Stimulated activated CD4-positive, alpha-beta T cell treated with anti-CD3 and anti-CD28 coated beads, Interleukin-1b, Interleukin-23, amount 100 ng/mL, for 24 hours (primary cell): Measurements from ENCODE around the gene YIF1B.
"Not testable (repeated sequence)": the region's sequence is repeated elsewhere in the genome, so short reads cannot be mapped to it uniquely, and the experiment has no call there.

Source experiments
- DNase-seq, 4 experiments: peaks; one replicate each; pipeline ENCODE4 v3.0.0-alpha.2; 2020; ENCODE audit warnings: low read depth in 4 of 4, low spot score in 1 of 4

Gene YIF1B

DNA sequence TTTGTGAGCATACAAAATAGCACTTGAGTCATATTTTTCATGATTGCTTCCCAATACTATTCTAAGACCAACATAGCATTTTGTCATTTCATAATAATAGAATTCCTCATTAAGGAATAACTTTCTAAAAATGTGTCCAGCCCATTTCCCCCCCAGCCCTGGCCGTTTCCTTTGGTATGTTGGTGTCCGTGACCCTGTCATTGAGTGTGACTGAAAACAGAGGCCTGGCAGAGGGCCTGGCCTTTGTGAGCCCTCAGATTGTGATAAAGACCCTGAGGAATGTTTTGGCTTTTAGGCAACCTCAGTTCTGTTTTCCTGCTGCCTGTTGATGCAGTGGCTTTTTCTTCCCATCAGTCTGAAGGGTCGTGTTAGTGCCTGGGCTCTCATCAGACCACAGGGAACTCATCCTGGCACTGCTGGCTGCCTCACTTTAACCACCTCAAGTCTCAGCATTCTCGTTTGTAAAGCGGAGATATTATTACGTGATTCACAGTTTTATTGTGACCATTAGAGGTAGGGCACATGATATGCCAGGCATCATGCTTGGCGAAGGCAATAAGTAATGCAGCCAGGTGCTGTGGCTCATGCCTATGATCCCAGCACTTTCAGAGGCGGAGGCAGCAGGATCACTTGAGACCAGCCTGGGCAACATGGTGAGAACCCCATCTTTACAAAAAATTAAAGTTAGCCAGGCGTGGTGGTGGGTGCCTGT, 37.6 kb downstream of the YIF1B start:
- DNase-seq: no peak

DNA sequence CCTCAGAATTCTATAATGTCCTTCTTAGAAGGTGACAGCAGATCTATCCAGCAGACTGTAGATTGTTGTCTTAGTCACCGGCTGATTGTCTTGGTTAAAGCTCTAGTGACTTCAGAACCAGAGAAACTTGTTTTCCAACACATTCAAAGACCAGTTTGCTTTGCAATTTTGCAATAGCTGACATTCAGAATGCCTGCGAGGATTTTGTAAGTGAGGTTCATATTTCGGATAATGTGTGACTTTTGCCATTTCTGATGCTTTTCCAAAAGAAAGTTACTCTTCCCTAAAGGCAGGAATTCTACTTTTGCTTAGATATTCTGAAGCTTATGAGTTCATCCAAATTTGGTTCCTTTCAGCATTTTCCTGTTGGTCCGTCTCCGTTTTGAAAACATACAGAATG, 38.2 kb downstream of the YIF1B start:
- no peak for DNase-seq

DNA sequence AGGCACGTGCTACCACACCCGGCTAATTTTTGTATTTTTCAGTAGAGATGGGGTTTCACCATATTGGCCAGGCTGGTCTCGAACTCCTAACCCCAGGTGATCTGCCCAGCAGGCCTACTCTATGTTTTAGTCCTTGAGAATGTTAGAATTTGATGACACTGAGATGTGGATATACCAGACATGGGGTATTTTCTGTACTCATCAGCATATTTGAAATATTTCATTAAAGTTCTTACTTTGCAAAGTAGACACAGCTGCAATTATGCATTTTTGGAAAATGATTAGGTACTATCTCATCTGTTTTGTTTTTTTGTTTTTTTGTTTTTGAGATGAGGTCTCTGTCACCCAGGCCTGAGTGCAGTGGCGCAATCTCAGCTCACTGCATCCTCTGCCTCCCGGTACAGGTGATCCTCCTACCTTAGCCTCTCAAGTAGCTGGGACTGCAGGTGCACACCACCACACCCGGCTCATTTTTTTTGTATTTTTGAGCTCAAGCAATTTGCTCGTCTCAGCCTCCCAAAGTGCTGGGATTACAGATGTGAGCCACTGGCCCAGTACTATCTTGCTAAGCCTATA, 38.7 kb downstream of the YIF1B start:
- no peak for DNase-seq

DNA sequence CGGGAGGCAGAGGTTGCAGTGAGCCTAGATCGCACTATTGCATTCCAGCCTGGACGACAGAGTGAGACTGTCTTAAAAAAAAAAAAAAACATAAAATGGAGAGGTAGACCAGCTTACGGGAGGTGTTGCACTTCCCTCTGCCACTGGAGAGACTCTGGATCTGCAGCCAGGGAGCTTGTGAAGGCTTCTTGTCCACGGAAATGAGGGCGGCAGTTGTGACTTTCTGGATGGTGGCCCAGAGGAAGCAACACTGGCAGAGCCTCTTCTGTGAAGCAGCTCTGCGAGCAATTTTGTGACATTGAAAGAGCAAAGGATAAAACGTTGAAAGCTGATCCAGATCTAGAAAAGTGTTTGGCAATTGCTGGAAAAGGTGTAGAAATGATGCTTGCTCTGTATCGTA, 41.0 kb downstream of the YIF1B start:
- no peak for DNase-seq

DNA sequence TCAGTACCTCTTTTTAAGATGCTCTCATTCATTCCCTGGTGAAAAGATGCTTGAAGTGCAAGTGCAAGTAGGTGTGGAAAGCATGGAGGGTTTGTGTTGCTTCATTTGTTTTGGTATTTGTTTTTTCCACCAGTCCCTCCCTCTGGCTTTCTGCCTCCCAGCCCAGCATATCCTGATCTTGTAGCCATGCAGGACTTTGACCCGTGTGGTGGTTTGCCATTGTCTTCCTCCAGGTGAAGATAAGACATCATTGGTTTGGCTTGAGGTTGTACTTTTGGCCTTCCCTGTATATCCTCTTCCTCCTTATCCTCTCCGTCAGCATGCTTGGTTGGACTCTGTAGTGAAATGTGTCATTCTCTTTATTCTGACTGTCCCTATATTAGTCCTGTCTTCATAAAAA, 42.2 kb downstream of the YIF1B start:
- no peak for DNase-seq

DNA sequence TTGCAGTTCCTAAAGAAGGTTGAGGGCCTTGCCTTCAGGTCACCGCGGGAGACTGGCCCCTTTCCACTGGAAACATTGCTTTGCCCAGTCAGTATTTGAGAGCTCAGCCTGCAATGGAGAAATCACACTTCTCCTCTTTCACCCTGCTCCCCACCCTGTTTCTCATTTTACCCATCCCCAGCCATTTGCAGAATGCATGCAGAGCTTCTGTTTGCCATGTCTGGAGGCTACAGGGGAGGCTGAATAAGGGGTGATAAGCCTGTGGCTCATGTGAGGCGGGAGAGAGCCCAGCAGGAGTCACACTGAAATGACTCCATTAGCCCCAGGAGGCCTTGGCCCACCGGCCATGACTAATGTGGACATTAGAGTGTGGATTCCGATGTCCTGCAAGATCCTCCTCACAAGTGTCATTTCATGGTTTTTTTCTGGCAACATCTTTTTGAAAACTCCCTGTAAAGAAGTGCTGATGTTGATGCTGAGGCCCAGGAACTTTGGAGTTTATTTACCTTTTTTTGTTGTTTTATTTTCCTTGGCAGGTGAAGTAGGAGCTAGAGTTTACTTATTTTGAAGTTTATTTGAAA, 45.1 kb downstream of the YIF1B start:
- no peak for DNase-seq

DNA sequence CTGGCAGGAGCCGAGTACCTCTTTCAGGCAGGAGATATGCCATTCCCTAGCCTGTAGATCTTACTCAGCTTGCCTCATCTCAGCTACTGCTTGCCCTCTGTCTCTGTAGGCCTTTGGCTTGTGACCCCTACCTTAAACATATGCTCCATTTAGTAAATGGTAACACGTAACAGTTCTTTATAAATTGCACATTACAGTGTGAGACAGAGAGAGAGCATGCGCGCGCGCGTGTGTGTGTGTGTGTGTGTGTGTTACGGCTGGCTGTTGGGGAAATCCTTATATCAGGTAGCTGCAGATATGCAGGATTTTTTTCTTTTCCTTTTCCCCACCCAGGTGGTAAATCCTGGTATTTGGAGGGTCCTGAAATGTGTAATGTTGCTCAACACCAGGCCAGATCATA, 47.2 kb downstream of the YIF1B start:
- DNase-seq: no peak

DNA sequence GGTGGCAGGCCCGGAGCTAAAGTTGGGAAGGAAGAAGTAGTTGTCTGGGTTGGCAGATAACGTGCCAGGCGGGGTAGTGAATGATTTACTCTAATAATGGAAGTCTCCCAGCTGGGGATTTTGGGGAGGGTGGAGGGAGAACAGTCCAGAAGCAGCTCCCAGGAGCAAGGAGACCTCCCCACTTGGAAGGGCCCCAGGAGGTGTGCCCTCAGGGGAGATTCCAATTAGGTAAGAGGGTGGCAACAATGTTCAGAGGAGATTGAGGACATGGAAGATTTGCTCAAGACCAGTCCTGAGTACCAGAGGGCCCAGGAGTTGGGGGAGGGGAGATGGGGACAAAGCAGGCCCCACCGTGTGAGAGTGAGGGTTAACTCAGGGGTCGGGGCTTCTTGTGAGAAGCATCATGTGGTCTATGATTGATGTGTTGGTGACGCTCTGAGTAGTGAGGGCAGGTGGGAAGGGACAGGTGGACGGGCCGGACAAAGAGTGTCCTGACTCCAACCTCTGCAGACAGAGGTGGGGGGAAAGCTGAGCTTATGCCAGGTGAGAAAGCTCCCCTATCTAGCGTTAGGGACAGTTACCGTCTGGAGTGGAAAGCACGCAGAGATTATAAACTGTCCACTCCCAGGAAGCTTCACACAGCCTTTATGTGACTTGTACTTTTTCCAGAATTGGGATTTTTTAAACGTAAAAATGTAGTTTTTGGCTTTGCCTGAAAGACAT, 47.8 kb downstream of the YIF1B start:
- no peak for DNase-seq

DNA sequence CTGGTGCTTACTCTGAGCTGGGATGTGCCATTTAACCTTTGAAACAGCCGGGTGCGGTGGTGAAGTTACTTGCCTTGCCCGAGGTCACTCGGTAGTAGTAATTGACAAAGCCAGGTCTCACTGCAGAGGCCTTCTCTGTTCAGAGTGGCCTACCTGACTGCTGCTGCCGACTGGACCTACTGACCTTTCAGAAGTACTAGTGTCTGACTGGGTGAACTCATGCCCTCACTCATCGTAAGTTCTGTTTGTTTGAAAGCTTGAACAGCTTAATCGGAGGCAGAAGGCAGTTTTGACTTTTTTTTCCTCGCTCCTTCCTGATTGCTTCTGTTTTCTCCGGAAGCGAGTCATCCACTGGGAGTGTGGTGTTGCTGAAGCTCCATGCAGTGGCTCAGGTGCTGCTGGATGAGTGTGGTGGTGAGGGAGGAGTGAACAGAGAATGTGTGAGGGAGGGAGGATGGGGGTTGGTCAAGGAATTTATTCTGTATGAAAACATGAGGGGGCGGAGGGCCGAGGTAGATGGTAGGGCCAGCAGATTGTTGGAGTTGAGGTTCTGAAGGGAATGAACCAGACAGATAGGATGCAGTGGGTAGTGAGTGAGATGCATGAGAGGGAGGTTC, 48.7 kb downstream of the YIF1B start:
- DNase-seq: no peak

DNA sequence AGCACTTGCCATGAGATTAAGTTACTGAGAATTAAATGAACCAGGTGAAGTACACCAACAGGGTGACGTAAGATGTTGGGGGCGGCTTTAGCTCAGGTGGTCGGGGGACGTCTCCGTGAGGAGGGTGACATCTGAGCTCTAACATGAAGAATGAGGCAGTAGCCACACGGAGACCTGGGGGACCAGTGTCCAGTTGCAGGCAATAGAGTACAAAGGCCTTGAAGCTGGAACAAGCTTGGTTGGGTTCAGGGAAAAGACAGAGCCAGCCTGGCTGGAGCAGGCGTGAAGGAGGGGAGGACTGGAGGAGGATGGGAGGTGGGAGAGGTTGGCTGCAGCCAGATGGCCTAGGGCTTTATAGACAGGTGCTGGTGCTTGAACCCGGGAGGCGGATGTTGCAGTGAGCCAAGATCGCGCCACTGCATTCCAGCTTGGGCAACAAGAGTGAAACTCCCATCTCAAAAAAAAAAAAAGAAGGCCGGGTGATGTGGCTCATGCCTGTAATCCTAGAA, 49.8 kb downstream of the YIF1B start:
- no peak for DNase-seq

DNA sequence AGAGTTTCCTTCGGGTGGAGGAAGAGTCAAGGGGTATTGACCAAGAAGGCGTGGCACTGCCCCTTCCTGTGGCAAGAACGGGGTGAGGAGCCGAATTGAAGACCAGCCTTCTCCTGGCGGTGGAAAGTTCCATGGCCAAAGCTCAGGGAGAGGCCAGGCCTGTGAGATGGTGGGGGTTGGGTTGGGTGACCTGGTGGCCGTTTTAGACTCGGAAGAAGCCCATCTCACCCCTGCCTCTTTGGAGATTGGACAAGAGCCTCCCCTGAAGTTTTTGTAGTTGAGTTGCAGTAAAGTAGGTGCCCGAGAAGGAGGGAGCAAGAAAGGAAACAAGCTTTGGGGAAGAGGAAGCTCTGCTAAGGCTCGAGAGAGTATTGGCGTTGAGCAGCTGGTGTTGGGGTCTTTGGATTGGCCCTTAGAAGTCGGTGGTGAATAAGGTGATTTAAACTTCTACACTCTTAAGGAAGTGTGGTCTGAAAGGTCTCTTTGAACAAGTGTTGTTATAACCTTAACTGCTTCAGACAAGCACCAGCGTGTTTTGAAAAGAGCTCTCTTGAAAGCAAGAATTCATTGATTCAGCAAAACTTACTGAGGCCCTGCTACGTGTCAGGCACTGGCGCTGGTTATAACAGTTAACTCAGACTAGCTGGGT, 50.4 kb downstream of the YIF1B start:
- DNase-seq: no peak

DNA sequence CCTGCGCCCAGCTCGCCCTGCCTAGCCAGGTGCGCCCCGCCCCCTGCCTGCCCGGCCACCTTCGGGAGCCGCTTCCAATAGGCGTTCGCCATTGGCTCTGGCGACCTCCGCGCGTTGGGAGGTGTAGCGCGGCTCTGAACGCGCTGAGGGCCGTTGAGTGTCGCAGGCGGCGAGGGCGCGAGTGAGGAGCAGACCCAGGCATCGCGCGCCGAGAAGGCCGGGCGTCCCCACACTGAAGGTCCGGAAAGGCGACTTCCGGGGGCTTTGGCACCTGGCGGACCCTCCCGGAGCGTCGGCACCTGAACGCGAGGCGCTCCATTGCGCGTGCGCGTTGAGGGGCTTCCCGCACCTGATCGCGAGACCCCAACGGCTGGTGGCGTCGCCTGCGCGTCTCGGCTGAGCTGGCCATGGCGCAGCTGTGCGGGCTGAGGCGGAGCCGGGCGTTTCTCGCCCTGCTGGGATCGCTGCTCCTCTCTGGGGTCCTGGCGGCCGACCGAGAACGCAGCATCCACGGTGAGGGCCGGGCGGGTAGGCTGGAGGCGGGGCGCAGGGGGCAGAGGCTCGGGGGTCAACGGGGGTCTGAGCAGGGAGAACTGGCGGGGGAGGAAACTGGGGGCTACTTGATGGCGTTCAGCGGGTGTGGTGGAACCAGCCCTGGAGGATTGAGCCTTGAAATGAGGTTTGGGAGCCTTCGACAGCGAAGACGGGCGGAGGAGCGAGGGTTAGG, 51.1 kb downstream of the YIF1B start, which contains the start of gene SPINT2:
TSS of gene SPINT2 (plus strand) at position 88 of the 727 bp plus-strand sequence. CDS start at position 408, 320 bp downstream.
- peak in 3 of 4 experiments; percentile 10 to 29 (median 15) for DNase-seq

DNA sequence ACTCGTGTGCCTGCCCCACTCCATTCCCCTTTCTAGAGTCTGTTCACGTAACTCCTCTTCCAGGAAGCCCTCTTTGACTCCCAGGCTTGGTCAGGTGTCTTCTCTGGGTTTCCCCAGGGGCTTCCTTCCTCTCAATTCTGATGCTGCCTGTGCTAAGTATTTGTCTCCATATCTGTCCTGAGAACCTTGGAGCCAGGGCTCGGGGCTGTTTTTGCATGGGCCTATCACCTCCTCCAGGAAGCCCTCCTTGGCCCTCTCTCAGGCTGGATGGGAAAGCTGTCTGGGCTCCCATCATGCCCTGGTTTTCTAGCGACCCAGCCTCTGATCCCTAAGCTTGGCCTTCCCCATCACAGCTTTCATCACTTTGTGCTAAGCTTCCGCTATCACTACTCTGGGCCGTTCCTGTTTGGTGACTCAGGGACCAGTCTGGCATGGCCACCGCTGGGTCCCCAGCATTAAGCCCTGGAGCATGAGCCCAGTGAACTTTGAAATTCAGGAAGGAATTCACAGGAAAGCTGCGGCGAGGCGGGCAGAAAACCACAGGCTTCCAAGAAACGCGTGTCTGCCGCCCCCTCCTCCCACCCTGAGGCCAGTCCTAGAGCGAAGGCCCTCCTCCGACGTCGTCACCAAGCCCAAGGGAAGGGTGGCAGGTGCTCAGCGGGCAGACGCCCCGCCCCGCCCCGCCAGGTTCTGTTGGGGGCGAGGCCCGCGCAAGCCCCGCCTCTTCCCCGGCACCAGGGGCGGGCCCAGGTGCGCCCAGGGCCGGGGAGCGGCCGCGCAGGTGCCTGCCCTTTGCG, 51.9 kb downstream of the YIF1B start:
- DNase-seq: peak in 2 of 4 experiments; percentile 29 to 71

DNA sequence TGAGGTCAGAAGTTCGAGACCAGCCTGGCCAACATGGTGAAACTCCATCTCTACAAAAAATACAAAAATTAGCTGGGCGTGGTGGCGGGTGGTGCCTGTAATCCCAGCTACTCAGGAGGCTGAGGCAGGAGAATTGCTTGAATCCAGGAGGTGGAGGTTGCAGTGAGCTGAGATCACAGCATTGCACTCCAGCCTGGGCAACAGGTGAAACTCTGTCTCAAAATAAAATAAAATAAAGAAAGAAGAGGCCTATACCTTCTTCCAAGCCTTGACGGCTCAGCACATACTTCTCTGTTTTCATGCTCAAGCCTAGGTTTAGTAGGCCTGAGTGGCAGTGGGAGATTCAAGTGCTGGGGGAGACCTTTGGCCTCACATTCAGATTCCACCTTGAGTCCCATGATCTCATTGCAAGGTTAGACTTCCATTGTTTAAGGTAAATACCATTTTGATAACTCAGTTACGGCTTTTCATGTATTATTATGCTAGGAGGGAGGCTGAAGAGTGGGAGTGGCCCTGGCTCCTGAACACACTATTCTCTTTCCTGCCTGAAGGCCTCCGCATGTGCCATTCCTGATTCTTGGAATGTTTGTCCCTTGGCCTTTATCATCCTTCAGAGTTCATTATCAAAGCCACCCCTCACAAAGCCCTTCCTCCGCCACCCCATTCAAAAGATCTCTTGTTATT, 53.0 kb downstream of the YIF1B start:
- DNase-seq: no peak

DNA sequence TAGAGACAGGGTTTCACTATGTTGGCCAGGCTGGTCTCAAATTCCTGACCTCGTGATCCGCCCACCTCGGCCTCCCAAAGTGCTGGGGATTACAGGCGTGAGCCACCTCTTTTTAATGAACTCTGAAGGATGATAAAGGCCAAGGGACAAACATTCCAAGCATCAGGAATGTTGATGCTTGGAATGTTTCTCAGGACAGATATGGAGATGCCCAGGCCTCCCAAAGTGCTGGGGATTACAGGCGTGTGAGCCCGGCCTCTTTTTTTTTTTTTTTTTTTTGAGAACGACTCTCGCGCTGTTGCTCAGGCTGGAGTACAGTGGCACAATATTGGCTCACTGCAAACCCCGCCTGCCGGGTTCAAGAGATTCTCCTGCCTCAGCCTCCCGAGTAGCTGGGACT, 53.8 kb downstream of the YIF1B start:
- DNase-seq: not testable (repeated sequence)

DNA sequence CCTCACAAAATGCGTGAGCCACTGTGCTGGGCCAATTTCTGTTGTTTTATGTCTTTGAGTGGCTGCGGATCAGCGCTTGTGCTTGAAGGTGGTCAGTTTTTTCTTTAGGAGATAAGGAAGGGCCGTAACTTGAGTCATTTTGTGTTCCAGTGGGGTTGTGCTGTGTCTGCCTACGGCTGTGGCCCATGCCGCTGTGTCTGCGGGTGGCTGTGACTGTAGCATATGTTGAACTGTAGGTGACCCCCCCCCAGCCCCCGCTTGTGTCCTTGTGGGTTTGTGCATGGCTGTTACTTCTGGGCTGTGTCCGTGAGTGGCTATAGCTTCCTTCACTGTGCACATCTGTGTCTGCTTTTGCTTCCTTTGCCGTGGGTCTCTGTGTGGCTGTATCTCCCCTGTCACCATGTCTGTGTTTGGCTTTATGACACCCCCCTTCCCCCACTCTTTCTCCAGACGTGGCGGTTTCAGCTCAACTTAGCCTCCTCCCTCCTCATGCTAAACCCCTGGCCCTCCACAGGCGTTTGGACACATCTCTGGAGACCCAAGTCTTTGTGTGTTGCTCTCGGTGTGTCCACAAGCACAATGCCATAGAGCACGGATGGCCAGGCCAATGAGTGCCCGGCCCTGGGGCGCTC, 60.2 kb downstream of the YIF1B start:
- DNase-seq: no peak

DNA sequence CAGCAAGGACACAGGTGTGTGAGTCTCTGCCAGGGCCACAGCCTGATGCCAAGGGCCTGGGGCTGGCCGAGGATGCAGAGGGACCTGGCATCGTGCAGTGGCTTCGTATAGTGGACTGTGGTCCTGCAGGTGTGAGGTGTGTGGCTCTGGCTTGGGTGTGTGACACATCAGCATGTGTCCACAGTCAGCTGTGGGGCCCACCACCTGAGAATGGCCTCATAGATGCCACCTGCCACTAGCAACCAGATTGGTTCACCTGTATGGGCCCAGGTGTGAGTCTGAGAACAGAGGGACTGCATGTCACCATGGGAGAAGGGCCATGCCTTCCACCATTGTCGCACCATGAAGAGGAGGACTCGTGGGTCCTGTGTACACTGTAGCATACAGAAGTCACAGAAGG, 62.0 kb downstream of the YIF1B start:
- no peak for DNase-seq
